LoVo (cell line): ENCODE measurements around the gene RASD1.

ENCODE experiments used
- DNase-seq: peaks from one replicate; pipeline ENCODE4 v3.0.0-alpha.2; 2016; ENCODE audit warnings: low spot score

RASD1 gene

GRCh38 chr17:17527534-17527933 lies 31.3 kb upstream of the RASD1 start:
- no peak for DNase-seq

DNA sequence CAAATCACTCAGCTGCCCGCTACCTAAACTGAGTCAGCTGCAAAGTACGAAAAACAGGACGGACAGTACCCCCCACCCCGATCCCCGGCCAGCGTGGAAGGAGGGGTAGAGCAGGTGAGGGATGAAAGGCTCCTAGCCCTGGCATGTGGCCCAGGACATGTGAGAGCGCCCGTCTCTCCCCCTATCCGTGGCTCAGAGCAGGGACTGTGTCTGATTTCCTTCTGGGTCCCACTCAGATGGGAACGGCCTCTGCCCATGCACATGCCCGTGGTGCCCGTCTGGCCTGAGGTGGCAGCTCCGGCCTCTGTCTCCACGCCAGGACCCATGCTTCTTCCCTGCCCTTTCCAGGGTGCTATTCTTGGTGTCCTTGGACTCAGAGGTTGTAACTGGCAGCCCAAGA lies 30.2 kb upstream of the RASD1 start:
- DNase-seq, result no peak

DNA sequence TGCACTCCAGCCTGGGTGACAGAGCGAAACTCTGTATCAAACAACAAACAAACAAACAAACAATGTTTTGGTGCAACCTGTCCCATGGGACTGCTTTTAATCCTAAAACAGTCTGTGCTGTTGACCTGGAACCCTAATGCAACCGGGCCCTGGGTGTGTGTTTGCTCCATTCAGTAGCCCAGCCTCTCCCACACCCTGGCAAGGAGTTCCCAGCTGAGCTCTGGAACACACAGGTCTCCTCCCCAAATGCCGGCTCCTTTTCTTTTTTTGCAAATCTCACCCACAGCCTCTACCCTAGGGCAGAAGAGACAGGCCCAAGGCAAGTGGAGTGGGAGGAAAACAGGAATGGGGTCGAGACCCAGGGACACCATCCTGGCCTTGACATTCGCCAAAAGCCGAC lies 29.8 kb upstream of the RASD1 start:
- no peak for DNase-seq

- DNase-seq, result no peak
Measured at GRCh38 chr17:17525311-17525710, 29.1 kb upstream of the RASD1 start.

- DNase-seq, result no peak
Measured at GRCh38 chr17:17523731-17524490, 27.7 kb upstream of the RASD1 start.

DNA sequence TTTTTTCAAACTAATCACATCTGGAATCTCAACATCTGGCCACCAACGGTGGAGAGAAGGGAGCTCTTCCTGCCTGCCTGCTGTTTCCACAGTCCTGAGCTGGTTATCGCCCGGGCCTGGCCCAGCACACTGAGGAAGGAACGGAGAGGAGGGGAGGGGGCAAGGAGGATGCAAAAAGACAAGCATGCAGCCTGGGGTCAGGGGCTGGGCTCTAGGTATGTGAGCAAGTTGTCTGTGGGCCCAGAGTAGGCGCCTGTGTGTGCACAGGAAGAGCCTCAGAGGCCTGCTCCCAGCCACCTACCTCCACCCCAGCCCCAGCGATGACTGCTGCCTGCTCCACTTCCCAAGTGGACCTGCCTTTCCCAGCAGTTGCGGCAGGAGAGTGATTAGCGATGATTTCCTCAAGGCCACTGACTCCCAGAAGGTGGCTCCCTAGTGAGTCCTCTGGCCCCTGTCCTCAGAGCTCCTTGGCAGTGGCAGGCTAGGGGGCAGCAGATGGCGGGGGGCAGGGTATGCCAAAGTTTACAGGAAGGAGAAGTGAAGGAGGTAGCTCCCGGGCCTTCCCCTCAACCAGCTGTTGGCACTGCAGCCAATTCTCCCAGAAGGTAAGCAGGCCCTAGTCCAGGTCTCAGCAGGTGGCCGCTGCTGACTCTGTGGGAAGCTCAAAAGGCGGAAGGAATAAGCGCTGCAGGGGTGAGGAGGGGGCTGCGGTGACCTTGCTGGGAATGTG lies 27.0 kb upstream of the RASD1 start:
- no peak for DNase-seq

DNA sequence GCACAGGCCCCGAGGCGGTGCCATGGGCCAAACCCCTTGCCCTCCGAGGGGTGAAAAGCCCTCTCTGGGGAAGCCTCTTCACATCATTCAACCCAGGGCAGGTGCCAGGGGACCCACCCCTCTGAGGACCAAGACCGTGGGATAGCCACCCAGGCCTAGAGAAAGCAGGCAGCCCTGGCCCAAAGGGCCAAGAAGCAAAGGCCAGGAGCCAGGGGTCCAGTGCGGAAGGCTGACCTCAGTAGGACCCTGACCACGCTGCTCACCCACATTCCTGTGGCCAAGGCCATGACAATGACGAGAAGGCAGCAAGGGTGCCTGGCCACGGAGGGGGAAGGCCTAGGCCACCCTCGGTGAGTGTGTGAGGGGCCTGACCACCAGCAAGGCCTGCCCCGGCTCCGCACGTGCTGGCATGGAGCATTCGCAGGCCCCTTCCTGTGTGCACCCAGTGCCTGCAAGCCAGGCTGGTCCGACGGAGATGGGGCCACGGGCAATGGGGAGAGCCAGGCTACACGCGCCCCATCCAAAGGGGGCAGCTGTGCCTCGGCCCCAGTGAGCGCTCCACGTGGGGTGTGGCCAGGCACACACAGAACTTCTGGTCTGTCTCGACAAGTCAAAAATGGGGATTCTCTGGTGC lies 24.5 kb upstream of the RASD1 start:
- DNase-seq, result no peak

DNA sequence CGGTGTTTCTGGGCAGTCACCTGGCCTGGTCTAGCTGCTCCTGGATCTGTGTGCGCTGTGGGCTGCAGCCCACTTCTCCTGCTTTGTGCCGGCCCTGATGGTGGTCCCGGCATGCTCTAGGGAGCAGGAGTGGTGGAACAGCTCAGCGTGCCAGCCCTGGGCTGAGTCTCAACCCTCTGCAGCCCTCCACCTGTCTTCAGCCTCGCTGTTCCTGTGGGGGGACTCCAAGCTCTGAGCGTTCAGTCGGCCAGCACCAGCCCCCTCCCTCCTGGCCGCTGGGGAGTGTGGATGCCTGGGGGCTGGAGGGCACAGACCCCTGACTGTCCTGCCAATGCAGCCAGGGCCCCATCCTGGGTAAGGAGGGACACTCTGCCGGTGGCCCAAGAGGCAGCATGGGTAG lies 23.7 kb upstream of the RASD1 start:
- DNase-seq, result no peak

DNA sequence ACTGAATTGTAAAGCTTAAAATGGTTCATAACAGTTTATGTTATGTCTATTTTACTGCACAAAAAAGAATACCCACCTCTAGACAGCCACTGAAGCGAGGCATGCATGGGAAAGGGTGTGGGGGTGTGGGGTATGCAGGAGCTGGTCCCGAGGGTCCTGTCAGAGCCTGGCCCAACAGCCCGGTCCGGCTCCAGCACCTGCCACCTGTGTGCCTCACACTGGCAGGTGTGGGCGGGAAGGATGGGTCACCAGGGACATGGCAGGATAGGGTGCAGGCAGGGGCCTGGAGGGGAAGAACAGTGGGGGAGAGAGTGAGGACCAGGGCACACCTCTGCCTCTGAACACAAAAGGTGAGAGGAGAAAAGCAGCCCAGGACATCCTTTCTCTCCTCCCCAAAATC lies 22.8 kb upstream of the RASD1 start:
- DNase-seq, result no peak

DNA sequence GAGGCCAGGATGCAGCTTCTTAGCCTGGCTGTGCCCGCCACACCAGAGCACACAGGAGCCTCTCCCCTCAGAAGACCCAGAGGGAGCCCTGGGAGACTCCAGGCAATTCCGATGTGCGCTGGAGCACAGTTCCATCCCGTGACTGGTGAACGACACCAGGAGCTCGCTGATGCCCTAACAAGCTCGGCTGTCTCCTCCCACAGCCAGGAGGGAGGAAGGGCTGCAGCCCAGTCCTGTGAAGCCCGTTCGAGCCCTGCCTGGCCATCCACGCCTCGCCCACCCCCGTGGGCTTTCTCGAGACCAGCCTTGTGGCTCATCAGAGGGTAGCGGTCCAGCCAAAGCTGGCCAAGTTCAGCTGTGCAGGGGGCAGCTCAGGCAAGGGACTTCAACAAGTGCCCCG lies 21.8 kb upstream of the RASD1 start:
- DNase-seq, result no peak

DNA sequence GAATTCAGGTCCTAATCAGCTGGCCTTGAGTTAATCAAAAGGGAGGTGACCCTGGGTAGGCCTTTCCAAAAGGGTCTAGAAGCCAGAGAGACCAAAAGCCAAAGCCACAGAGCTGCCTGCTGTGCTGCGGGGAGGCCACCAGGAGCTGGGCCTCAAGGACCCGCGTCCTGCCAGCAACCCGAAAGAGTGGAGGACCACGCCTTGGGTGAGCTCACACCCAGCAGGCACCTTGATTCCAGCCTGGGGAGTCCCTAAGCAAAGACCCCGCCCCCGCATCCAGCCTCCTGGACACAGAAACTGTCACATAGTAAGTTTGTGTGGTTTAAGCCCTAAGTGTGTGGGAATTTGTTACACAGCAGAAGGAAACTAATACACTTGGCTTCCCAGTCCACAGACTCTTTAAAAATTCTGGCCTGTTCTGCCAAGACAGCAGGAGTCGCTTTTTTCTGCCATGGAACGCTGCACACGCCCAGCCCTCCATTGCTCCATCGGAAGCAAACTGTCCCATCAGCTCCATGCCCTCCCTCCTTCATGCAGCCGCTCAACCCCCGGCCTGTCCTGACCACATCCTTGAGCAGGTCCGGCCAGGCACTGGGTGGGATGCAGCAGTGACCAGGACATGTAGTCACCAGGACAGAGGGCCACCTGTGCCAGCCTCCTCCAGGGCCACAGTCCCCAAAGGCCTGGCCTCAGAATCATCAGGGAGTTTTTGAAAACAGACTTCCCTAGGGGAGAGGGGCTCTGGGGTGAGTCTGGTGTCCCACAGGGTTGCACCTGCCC lies 20.9 kb upstream of the RASD1 start:
- no peak for DNase-seq

GRCh38 chr17:17515934-17516930 lies 20.0 kb upstream of the RASD1 start:
- no peak for DNase-seq

DNA sequence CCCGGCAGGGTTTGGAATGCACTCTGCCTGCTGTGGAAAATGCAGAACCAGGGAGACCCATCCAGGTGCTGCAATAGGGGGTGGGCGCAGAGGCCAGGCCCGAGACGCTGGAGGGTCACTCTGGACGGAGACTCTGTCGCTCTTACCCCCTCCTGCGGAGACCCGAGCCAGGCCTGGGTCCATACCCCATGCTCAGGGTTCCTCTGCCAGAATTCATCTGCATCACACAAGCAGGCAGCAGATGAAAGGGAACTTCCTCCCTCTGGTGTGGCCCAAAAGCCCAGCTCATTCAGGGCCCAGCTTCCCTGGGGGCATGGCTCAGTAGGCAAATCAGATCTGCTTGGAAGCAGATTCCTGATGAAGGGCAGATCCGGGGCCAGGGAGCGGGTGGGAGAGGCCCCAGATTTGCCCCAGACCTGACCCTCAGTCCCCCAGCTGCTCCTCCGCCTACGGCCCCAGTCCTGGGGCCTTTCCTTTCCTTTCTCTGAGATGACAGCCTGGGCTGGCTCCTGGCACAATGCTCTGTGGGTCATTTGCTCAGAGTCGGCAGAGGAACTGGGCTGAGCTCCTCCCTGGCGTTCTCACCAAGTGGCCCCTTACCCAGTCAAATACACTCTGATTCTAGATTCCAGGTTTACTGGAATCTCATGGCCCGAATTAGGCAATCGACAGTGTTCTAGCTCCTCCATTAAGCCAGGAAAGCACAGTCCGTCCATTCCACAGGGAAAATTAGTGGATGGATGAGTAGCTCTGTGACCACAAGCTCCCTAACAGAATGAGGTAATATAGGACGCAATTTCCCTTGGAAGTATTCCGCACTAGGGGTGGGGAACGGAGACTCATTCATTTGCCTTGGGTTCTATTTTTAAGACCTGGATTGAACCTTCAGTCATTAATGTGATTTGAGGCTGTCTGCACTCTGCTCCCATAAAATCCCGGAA lies 19.1 kb upstream of the RASD1 start:
- DNase-seq, result no peak

DNA sequence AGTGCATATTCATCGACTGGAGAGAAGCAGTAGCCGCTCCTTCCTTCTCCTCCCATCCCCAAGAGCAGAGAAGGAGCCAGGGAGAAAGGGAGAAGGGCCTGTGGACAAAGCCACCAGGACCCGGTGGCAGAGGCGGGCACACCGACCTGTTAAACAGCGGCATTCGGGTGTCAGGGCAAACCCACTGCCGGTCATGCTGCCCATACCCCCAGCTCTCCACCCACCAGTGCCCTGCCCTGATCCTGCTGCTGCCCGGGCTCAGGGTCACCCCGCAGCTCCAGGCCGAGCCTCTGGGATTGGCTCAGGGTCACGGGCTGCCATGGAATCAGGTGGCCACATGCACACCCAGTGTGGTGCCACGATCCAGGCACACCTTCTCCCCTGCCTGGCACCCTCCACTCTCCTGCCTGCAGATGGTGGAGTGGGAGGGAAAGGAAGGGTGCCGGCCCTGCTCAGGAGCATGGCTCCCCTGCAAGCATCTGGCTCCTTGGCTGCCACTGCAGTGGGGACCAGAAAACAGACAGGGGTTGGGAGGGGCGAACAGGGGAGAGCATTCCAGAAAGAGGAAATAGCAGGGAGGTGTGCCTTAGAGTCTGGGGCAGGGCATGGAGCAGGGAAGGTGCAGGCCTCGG lies 18.3 kb upstream of the RASD1 start:
- DNase-seq, result no peak

GRCh38 chr17:17513626-17514025 lies 17.4 kb upstream of the RASD1 start:
- no peak for DNase-seq

DNA sequence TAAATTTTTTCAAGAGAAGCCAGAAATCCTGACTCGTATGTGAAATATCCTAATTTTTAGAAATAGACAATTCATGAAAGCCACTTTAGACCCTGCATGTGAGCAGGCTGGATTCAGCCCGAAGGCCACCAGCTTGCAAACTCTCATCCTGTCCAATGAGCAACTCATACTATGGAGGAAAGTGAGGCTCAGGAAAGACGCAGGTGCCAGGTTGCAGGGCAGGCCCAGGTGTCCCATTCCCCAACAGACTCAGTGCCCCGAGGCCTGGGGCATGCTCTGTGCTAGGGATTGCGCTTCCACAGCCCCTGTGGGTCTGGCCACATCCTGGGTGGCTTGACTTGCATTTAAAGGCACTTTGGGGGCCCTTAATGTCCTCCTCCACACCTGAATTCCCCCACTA lies 16.7 kb upstream of the RASD1 start:
- DNase-seq, result no peak

DNA sequence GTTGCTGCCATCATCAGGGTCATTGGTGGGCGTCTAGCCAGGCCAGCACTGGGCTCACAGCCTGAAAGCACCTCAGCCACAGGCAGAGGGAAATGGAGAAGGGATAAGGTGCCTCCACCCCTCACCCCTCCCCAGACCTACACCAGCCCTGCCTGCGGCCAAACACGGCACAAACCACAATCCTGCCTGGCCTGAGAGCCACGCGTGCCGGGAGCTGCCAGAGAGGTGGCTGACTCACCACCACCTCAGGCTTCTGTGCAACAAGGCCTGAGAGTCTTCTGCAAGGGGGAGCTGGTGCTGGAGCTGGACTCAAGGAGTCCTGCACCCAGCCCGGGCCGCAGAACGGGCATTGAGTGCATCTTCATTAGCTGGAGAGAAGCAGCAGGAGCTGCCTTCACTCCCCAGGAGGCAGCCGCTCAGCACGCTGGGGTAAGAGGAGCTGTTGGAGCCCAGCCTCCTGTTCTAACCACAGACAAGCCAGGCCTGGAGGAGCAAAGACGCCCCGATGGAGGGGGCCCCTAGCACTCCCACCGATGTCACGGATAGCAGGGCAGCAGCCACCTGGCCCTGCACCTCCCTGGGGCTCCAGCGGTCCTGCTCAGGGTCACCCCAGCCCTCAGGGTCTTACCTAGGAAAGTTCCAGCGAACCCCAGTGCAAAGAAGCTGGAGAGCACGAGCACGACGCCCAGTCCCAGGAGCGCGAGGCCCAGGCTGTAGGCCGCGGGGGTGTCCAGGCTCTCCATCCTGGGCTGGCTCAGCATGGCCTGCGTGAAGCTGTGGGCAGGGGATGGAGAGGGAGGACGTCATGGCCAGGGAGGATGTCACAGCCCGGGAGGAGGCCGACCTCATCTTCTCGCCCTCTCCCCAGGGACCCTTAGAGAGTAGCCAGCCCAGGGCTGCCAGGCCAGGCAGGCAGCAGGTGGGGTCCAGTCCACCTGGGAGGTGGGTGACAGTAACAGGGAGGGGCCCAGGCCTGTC lies 16.0 kb upstream of the RASD1 start:
- no peak for DNase-seq

GRCh38 chr17:17511293-17511741 lies 15.1 kb upstream of the RASD1 start:
- no peak for DNase-seq
